Fibroblast of lung (primary cell): ENCODE results near the gene EDC4. TPM values are rescaled to one million over a fixed set of nuclear protein-coding genes. Genes with fewer than 3 reads are reported as not detected.

Experiments used
- DNase-seq, 2 donors: peaks; one replicate each; pipeline versions ENCODE4 v3.0.0 to v3.0.0-alpha.2; 2010; ENCODE audit warnings: low read depth in 2 of 2
- H2AFZ ChIP-seq: 2 replicates; pipeline ENCODE4 v1.5.1; 2012; ENCODE audit warnings: low read length, control low read depth, inconsistent platforms
- H3K27ac ChIP-seq: 2 replicates; pipeline ENCODE4 v1.5.1; 2011; ENCODE audit warnings: low read length, control low read depth; ENCODE audit not compliant: insufficient read depth
- H3K27me3 ChIP-seq: 2 replicates; pipeline ENCODE4 v1.5.1; 2011; ENCODE audit warnings: mild to moderate bottlenecking, low read length; ENCODE audit not compliant: control insufficient read depth, insufficient read depth
- H3K36me3 ChIP-seq: 2 replicates; pipeline ENCODE4 v1.5.1; 2011; ENCODE audit warnings: low read length; ENCODE audit not compliant: control insufficient read depth, insufficient read depth
- H3K4me1 ChIP-seq: 2 replicates; pipeline ENCODE4 v1.5.1; 2011; ENCODE audit warnings: low read length; ENCODE audit not compliant: control insufficient read depth, insufficient read depth; ENCODE audit errors: extremely low read depth
- H3K4me2 ChIP-seq: 2 replicates; pipeline ENCODE4 v1.5.1; 2011; ENCODE audit warnings: low read length, control low read depth; ENCODE audit not compliant: insufficient read depth; ENCODE audit errors: extremely low read depth
- H3K4me3 ChIP-seq, 4 experiments: fragments of 200-600 bp in 1 of 4; sonication (generic) in 1 of 4; replicated peaks in 1 of 4; 2 replicates each; pipeline ENCODE4 v1.5.1; 2011 to 2016; ENCODE audit warnings: low read length in 4 of 4, low read depth in 3 of 4, mild to moderate bottlenecking in 3 of 4, control low read depth in 2 of 4, inconsistent platforms in 1 of 4, mixed read lengths in 1 of 4; ENCODE audit not compliant: insufficient read depth in 1 of 4; ENCODE audit errors: control extremely low read depth in 1 of 4
- H3K79me2 ChIP-seq: 2 replicates; pipeline ENCODE4 v1.5.1; 2012; ENCODE audit warnings: mild to moderate bottlenecking, low read length, inconsistent platforms; ENCODE audit not compliant: control insufficient read depth, insufficient read depth
- H3K9ac ChIP-seq: 2 replicates; pipeline ENCODE4 v1.5.1; 2011; ENCODE audit warnings: mild to moderate bottlenecking, low read length, control low read depth; ENCODE audit not compliant: insufficient read depth
- H3K9me3 ChIP-seq: 2 replicates; pipeline ENCODE4 v1.5.1; 2012; ENCODE audit warnings: low read depth, low read length; ENCODE audit not compliant: control insufficient read depth, insufficient read depth
- H4K20me1 ChIP-seq: 2 replicates; pipeline ENCODE4 v1.5.1; 2011; ENCODE audit warnings: low read length; ENCODE audit not compliant: control insufficient read depth, insufficient read depth; ENCODE audit errors: extremely low read depth
- CTCF ChIP-seq, 2 donors: IDR thresholded peaks in 1 of 2; conservative IDR thresholded peaks in 1 of 2; 1 replicate in 1 of 2; 2 replicates in 1 of 2; pipeline ENCODE4 v1.5.1; 2011 to 2012; ENCODE audit warnings: low read length in 2 of 2, control low read depth in 1 of 2, inconsistent platforms in 1 of 2, low read depth in 1 of 2, mild to moderate bottlenecking in 1 of 2
- EZH2 ChIP-seq: IDR thresholded peaks from 2 replicates; pipeline ENCODE4 v1.5.1; 2012; ENCODE audit warnings: low read length, control low read depth, mild to moderate bottlenecking; ENCODE audit errors: missing control alignments
- polyA plus RNA-seq, 2 donors: library from polyadenylated mRNA; depleted of rRNA in 1 of 2; stranded (reverse) in 1 of 2; unstranded in 1 of 2; fragments of >200 nt; gene quantifications; 2 replicates each; pipeline ENCODE4 v1.2.1, GENCODE V29; 2011 to 2012; ENCODE audit warnings: missing spikeins in 1 of 2
- total RNA-seq: library from RNA; depleted of rRNA; stranded (reverse); fragments of >200 nt; gene quantifications from 2 replicates; pipeline ENCODE4 v1.2.1, GENCODE V29; 2014

The EDC4 gene
- total and polyA plus RNA-seq, 2 donors (not counting 1 experiment from before 2014, with no cell fraction given): 27.4 to 49.4 TPM

DNA sequence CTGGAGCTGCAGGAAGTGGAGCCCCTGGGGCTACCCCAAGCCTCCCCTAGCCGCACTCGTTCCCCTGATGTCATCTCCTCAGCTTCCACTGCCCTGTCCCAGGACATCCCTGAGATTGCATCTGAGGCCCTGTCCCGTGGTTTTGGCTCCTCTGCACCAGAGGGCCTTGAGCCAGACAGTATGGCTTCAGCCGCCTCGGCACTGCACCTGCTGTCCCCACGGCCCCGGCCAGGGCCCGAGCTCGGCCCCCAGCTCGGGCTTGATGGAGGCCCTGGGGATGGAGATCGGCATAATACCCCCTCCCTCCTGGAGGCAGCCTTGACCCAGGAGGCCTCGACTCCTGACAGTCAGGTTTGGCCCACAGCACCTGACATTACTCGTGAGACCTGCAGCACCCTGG lies 7.7 kb downstream of the EDC4 start:
- no peak overlapping the region for H3K27ac ChIP-seq
- no peak overlapping the region for H3K4me2 ChIP-seq
- no peaks in the 10 kb centered on the region for H3K9me3 ChIP-seq
- DNase-seq: no peak
- H3K9ac ChIP-seq: no peak overlapping the region
- peaks cover 6% of the 10 kb centered on the region for H3K4me1 ChIP-seq
- no peak overlapping the region for H2AFZ ChIP-seq
- H3K79me2 ChIP-seq: peaks cover 13% of the 10 kb centered on the region
- H3K4me3 ChIP-seq: no peak overlapping the region
- no peaks in the 10 kb centered on the region for H3K27me3 ChIP-seq
- H3K36me3 ChIP-seq: peaks cover 64% of the 10 kb centered on the region
- peaks cover 4% of the 10 kb centered on the region for H4K20me1 ChIP-seq
- TF ChIP-seq EZH2: no peak
- TF ChIP-seq CTCF (conservative IDR thresholded peaks at IDR 0.05 in 1 of 2, IDR thresholded peaks at IDR 0.05 in 1 of 2; ENCODE audit: low read depth in 1 of 2, low read length in 2 of 2): no peak

- Histone ChIP-seq H3K9ac (no peak overlapping the region), H3K36me3 (peaks cover 61% of the 10 kb centered on the region), H3K4me2 (no peak overlapping the region), H3K27ac (no peak overlapping the region), H3K9me3 (no peaks in the 10 kb centered on the region), H3K4me3 (no peak overlapping the region), H3K27me3 (no peaks in the 10 kb centered on the region), H4K20me1 (peaks cover 4% of the 10 kb centered on the region), H2AFZ (no peak overlapping the region), H3K4me1 (peaks cover 6% of the 10 kb centered on the region), H3K79me2 (peaks cover 4% of the 10 kb centered on the region)
- no peak for DNase-seq
- TF ChIP-seq CTCF (conservative IDR thresholded peaks at IDR 0.05 in 1 of 2, IDR thresholded peaks at IDR 0.05 in 1 of 2; ENCODE audit: low read depth in 1 of 2, low read length in 2 of 2) (no peak), EZH2 (no peak)
These were observed 8.8 kb downstream of the EDC4 start for GRCh38 chr16:67881621-67882161.

DNA sequence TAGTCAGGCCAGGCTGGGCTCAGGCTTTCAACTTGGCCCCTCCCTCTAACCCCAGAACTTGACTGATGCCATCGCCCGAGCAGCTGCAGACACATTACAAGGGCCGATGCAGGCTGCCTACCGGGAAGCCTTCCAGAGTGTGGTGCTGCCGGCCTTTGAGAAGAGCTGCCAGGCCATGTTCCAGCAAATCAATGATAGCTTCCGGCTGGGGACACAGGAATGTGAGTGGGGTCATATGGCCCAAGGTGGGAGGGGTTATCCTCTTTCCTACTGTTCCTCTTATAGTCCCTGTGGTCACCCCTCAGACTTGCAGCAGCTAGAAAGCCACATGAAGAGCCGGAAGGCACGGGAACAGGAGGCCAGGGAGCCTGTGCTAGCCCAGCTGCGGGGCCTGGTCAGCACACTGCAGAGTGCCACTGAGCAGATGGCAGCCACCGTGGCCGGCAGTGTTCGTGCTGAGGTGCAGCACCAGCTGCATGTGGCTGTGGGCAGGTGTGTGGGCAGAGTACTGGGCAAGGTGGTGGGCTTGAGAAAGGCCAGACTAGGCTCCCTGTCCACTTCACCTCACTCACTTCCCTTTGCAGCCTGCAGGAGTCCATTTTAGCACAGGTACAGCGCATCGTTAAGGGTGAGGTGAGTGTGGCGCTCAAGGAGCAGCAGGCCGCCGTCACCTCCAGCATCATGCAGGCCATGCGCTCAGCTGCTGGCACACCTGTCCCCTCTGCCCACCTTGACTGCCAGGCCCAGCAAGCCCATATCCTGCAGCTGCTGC lies 9.7 kb downstream of the EDC4 start:
- peak in 1 of 2 donors; percentile 29 for DNase-seq
- Histone ChIP-seq H3K27me3 (no peaks in the 10 kb centered on the region), H3K4me3 (no peak overlapping the region), H3K4me2 (no peak overlapping the region), H2AFZ (no peak overlapping the region), H3K4me1 (peaks cover 6% of the 10 kb centered on the region), H3K9me3 (no peaks in the 10 kb centered on the region), H3K79me2 (no peaks in the 10 kb centered on the region), H3K36me3 (peaks cover 52% of the 10 kb centered on the region), H4K20me1 (peaks cover 4% of the 10 kb centered on the region), H3K9ac (no peak overlapping the region), H3K27ac (no peak overlapping the region)
- TF ChIP-seq EZH2 (no peak), CTCF (conservative IDR thresholded peaks at IDR 0.05 in 1 of 2, IDR thresholded peaks at IDR 0.05 in 1 of 2; ENCODE audit: low read depth in 1 of 2, low read length in 2 of 2) (no peak)
